BLaER1 treated with 17β-estradiol and CSF1 and Interleukin-3, amounts not matched to agents 10 nM and 100 nM (cell line): ENCODE measurements around the gene CCER1.
"Not testable (repeated sequence)": the region's sequence is repeated elsewhere in the genome, so short reads cannot be mapped to it uniquely, and the experiment has no call there.

ENCODE experiments used
- H3K27ac ChIP-seq, 11 experiments: shearing (Covaris generic); formaldehyde crosslinking; 2 replicates each; pipeline ENCODE4 v1.8.1; 2022
- H3K27me3 ChIP-seq, 11 experiments: shearing (Covaris generic); formaldehyde crosslinking; 2 replicates each; pipeline ENCODE4 v1.8.1; 2022
- H3K36me3 ChIP-seq, 11 experiments: shearing (Covaris generic); formaldehyde crosslinking; 2 replicates each; pipeline ENCODE4 v1.8.1; 2022
- H3K4me1 ChIP-seq, 10 experiments: shearing (Covaris generic); formaldehyde crosslinking; 2 replicates each; pipeline ENCODE4 v1.8.1; 2022
- H3K4me2 ChIP-seq, 11 experiments: shearing (Covaris generic); formaldehyde crosslinking; 2 replicates each; pipeline ENCODE4 v1.8.1; 2022
- H3K4me3 ChIP-seq, 10 experiments: shearing (Covaris generic); formaldehyde crosslinking; 2 replicates each; pipeline ENCODE4 v1.8.1; 2022
- H3K9ac ChIP-seq, 11 experiments: shearing (Covaris generic); formaldehyde crosslinking; 2 replicates each; pipeline ENCODE4 v1.8.1; 2022
- H3K9me3 ChIP-seq, 11 experiments: shearing (Covaris generic); formaldehyde crosslinking; replicated peaks in 1 of 11; 2 replicates each; pipeline ENCODE4 v1.8.1; 2022
- H4K20me1 ChIP-seq, 11 experiments: shearing (Covaris generic); formaldehyde crosslinking; 2 replicates each; pipeline ENCODE4 v1.8.1; 2022
- Cebpa-rat ChIP-seq, 11 experiments: shearing (Covaris generic); IDR thresholded peaks; 2 replicates each; pipeline ENCODE4 v1.8.1; 2022

CCER1 gene

DNA sequence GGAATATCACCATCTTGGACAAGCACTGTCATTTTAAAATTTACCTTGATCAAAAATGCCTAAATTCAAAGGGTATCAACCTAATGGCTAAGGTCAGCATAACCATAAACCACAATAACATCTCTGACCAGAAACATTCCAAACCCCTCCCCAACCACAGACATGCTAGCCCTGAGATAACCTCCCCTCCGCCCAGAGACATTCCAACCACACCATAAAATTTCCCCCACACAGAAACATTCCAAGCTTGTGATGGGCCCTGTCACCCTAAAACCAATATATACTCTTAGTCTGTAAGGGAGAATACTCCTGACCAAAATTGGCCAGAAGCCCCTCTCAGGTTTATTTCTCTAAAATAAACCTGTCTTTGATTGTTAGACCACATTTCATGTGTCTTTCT lies 32.1 kb upstream of the CCER1 start:
- no peaks in the 10 kb centered on the region for H3K27me3 ChIP-seq
- H3K4me1 ChIP-seq, result no peaks in the 10 kb centered on the region
- H3K27ac ChIP-seq, result no peak overlapping the region
- H3K9ac ChIP-seq, result no peak overlapping the region
- H3K9me3 ChIP-seq, result peaks cover 0 to 8% (median 4%) of the 10 kb centered on the region in 11 experiments; a peak in 5 of 22 replicates
- no peak for TF ChIP-seq Cebpa-rat (IDR thresholded peaks at IDR 0.05)
- no peaks in the 10 kb centered on the region for H4K20me1 ChIP-seq
- H3K4me2 ChIP-seq, result no peak overlapping the region
- no peaks in the 10 kb centered on the region for H3K36me3 ChIP-seq
- no peak overlapping the region for H3K4me3 ChIP-seq

DNA sequence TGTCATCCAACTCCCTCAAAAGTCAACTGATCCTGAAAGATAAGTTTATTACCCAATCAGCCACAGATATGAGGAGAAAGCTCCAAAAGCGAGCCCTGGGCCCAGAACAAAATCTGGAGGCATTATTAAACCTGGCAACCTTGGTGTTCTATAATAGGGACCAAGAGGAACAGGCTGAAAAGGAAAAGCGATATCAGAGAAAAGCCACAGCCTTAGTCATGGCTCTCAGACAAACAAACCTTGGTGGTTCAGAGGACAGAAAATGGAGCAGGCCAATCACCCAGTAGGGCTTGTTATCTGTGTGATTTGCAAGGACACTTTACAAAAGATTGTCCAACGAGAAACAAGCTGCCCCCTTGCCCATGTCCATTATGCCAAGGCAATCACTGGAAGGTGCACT lies 30.4 kb upstream of the CCER1 start:
- H3K9ac ChIP-seq, H3K27me3 ChIP-seq, H3K4me2 ChIP-seq, H3K4me1 ChIP-seq, H4K20me1 ChIP-seq, H3K36me3 ChIP-seq, H3K4me3 ChIP-seq, H3K27ac ChIP-seq, H3K9me3 ChIP-seq: not testable (repeated sequence)

DNA sequence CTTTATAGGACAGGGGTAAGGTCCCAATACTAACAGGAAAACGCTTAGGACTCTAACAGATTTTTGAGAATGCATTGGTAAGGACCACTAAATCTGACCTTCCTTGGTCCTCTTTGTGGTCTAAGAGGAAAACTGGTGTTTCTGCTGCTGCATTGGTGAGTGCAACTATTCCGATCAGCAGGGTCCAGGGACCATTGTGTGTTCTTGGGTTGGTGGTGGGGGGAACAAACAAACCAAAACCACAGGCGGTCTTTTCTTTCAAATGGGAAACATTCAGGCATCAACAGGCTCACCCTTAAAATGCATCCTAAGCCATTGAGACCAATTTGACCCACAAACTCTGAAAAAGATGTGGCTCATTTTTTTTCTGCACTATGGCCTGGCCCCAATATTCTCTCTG lies 29.1 kb upstream of the CCER1 start:
- H3K4me2 ChIP-seq, result no peak overlapping the region
- no peak overlapping the region for H3K9ac ChIP-seq
- H3K27ac ChIP-seq, result no peak overlapping the region
- no peaks in the 10 kb centered on the region for H4K20me1 ChIP-seq
- H3K4me1 ChIP-seq, result no peaks in the 10 kb centered on the region
- no peak for TF ChIP-seq Cebpa-rat (IDR thresholded peaks at IDR 0.05)
- no peaks in the 10 kb centered on the region for H3K36me3 ChIP-seq
- H3K9me3 ChIP-seq, result peaks cover 0 to 8% (median 4%) of the 10 kb centered on the region in 11 experiments; a peak in 5 of 22 replicates
- H3K4me3 ChIP-seq, result no peak overlapping the region
- H3K27me3 ChIP-seq, result no peaks in the 10 kb centered on the region

DNA sequence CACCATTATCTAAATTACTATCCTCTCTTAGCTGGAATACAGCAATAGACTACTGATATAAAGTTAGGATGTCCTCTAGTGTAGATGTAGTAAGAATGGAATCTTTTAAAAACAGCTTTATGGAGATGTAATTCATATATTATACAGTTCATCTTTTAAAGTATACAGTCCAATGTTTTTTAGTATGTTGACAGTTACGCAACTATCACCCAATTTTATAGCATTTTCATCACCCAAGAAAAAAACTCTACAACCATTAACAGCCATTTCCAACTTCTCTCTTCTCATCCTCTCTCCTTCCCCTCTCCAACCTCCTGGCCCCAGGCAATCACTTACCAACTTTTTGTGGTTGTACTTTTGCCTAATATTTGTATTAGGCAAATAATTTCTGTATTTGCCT lies 27.2 kb upstream of the CCER1 start:
- H3K4me3 ChIP-seq, result no peak overlapping the region
- no peak overlapping the region for H3K27ac ChIP-seq
- H3K36me3 ChIP-seq, result no peaks in the 10 kb centered on the region
- peaks cover 0 to 8% (median 4%) of the 10 kb centered on the region in 11 experiments; a peak in 5 of 22 replicates for H3K9me3 ChIP-seq
- no peaks in the 10 kb centered on the region for H4K20me1 ChIP-seq
- H3K27me3 ChIP-seq, result no peaks in the 10 kb centered on the region
- H3K4me1 ChIP-seq, result no peaks in the 10 kb centered on the region
- no peak overlapping the region for H3K4me2 ChIP-seq
- H3K9ac ChIP-seq, result no peak overlapping the region
- no peak for TF ChIP-seq Cebpa-rat (IDR thresholded peaks at IDR 0.05)

GRCh38 chr12:90979951-90980350 lies 25.0 kb upstream of the CCER1 start:
- TF ChIP-seq Cebpa-rat (IDR thresholded peaks at IDR 0.05), result no peak
- Histone ChIP-seq H3K9ac (no peak overlapping the region), H3K36me3 (no peaks in the 10 kb centered on the region), H3K9me3 (no peaks in the 10 kb centered on the region), H3K4me3 (no peak overlapping the region), H3K27ac (no peak overlapping the region), H3K4me2 (no peak overlapping the region), H3K27me3 (no peaks in the 10 kb centered on the region), H4K20me1 (no peaks in the 10 kb centered on the region), H3K4me1 (0 out of 20 replicates have a peak, but pooled peaks cover 0 to 7% (median 0%) of the 10 kb centered on the region in 10 experiments)

GRCh38 chr12:90979019-90979418 lies 24.0 kb upstream of the CCER1 start:
- Histone ChIP-seq H4K20me1 (no peaks in the 10 kb centered on the region), H3K9me3 (no peaks in the 10 kb centered on the region), H3K27me3 (no peaks in the 10 kb centered on the region), H3K4me1 (0 out of 20 replicates have a peak, but pooled peaks cover 0 to 7% (median 0%) of the 10 kb centered on the region in 10 experiments), H3K27ac (no peak overlapping the region), H3K36me3 (no peaks in the 10 kb centered on the region), H3K4me2 (no peak overlapping the region), H3K9ac (no peak overlapping the region), H3K4me3 (no peak overlapping the region)
- no peak for TF ChIP-seq Cebpa-rat (IDR thresholded peaks at IDR 0.05)

DNA sequence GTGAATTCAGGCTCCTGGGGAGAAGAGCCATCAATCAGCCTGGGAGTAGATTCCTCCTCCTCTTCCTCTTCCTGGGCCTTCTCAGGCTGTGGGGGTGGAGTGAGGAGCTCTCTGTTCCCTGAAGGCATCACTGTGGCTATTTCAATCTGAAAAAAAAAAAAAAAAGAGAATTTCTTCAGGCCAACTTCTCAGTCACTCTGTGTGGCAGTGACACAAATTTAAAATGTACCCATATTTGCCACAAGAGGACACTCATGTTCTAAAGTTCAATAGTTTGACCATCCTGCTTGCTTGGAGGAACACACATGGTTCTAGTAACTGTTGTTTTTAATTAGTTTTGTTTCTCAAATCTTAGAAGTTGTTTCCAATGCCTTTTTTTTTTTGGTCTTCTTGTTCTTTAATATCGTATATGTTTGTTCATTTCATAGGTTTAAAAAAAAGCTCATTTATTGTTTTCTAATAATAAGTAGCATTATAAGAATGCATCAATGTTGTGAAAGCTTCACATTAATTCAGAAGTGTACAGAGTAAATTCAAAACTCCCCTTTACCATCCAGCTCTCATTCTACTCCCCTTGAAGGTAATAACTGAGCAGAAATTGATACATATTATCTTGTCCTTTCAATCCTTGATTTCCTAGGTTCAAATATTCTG lies 23.3 kb upstream of the CCER1 start:
- Histone ChIP-seq H3K4me3 (no peak overlapping the region), H4K20me1 (no peaks in the 10 kb centered on the region), H3K27me3 (no peaks in the 10 kb centered on the region), H3K9me3 (no peaks in the 10 kb centered on the region), H3K4me2 (no peak overlapping the region), H3K36me3 (no peaks in the 10 kb centered on the region), H3K9ac (no peak overlapping the region), H3K27ac (no peak overlapping the region), H3K4me1 (0 out of 20 replicates have a peak, but pooled peaks cover 0 to 7% (median 0%) of the 10 kb centered on the region in 10 experiments)
- TF ChIP-seq Cebpa-rat (IDR thresholded peaks at IDR 0.05), result no peak

GRCh38 chr12:90977224-90977623 lies 22.2 kb upstream of the CCER1 start:
- Histone ChIP-seq H3K4me2 (no peak overlapping the region), H3K4me3 (no peak overlapping the region), H3K36me3 (no peaks in the 10 kb centered on the region), H4K20me1 (no peaks in the 10 kb centered on the region), H3K27me3 (no peaks in the 10 kb centered on the region), H3K27ac (no peak overlapping the region), H3K4me1 (0 out of 20 replicates have a peak, but pooled peaks cover 0 to 7% (median 0%) of the 10 kb centered on the region in 10 experiments), H3K9ac (no peak overlapping the region), H3K9me3 (no peaks in the 10 kb centered on the region)
- TF ChIP-seq Cebpa-rat (IDR thresholded peaks at IDR 0.05), result no peak

GRCh38 chr12:90974286-90974685 lies 19.3 kb upstream of the CCER1 start:
- Histone ChIP-seq H3K9ac (no peak overlapping the region), H3K36me3 (no peaks in the 10 kb centered on the region), H3K27me3 (no peaks in the 10 kb centered on the region), H3K4me1 (0 out of 20 replicates have a peak, but pooled peaks cover 0 to 7% (median 0%) of the 10 kb centered on the region in 10 experiments), H3K27ac (no peak overlapping the region), H3K4me2 (no peak overlapping the region), H4K20me1 (no peaks in the 10 kb centered on the region; a peak in 1 of 22 replicates), H3K9me3 (no peaks in the 10 kb centered on the region), H3K4me3 (no peak overlapping the region)
- no peak for TF ChIP-seq Cebpa-rat (IDR thresholded peaks at IDR 0.05)

DNA sequence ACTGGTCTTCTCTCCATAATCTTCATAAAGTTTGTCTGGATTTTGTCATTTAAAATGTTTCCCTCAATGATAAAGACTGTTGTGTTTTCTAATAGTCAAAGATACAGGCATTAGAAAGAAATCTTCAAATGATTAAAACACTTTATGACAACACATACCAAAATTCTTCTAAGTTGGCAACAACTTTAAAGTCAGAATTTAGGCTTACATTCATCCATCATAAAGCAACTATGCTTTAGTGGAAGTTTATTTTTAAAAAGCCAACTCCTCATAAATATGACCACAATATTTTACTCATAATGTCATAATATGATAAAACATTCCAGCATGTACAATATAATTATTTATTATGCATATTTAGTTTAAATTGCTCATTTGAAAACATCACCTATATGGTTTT lies 17.2 kb upstream of the CCER1 start:
- Histone ChIP-seq H3K27me3 (no peaks in the 10 kb centered on the region), H3K9me3 (no peaks in the 10 kb centered on the region), H3K36me3 (no peaks in the 10 kb centered on the region), H3K4me2 (no peak overlapping the region), H3K27ac (no peak overlapping the region), H3K4me3 (no peak overlapping the region), H4K20me1 (no peaks in the 10 kb centered on the region; a peak in 1 of 22 replicates), H3K9ac (no peak overlapping the region), H3K4me1 (0 out of 20 replicates have a peak, but pooled peaks cover 0 to 7% (median 0%) of the 10 kb centered on the region in 10 experiments)
- TF ChIP-seq Cebpa-rat (IDR thresholded peaks at IDR 0.05), result no peak
